Measurements from ENCODE around the gene LIPT2. TPM values are rescaled to one million over a fixed set of nuclear protein-coding genes. Genes with fewer than 3 reads are reported as not detected.

The LIPT2 gene
- polyA plus RNA-seq, 3 donors, result 2.2 to 5.1 (median 4.4) TPM

- Mint-ChIP-seq H3K27ac (no peak overlapping the region), H3K4me1 (peaks cover 61% of the 10 kb centered on the region), H3K27me3 (ENCODE audit: low read depth in 3 of 3) (peaks cover 0 to 1% (median 0%) of the 10 kb centered on the region in 3 donors), H3K9me3 (peaks cover 0 to 4% (median 0%) of the 10 kb centered on the region in 7 donors), H3K4me3 (no peak overlapping the region), H3K36me3 (peaks cover 14 to 36% of the 10 kb centered on the region in 2 donors)
- H2AFZ ChIP-seq (ENCODE audit: insufficient read depth, low read depth, low read length, poor library complexity, severe bottlenecking), result no peak overlapping the region
- WGBS (ENCODE audit: insufficient coverage), result no CpG with 5 or more reads among the region's 1 CpG
- H3K27ac ChIP-seq (ENCODE audit: low read depth in 1 of 2, low read length in 2 of 2), result peak overlapping the region in 1 of 2 donors; percentile 93
- H3K4me1 ChIP-seq (ENCODE audit: control insufficient read depth in 1 of 2, insufficient read depth in 2 of 2, low read length in 2 of 2), result peaks cover 62 to 66% of the 10 kb centered on the region in 2 donors
- peak overlapping the region; percentile 81 to 99 (median 97) for H3K4me3 ChIP-seq (replicated peaks in 1 of 3; ENCODE audit: low read depth in 2 of 3, low read length in 3 of 3)
- peaks cover 84% of the 10 kb centered on the region for H3K79me2 ChIP-seq (ENCODE audit: insufficient read depth, low read length)
- intact Hi-C loops (cut with micrococcal nuclease), result loop anchor here in 1 of 2 donors (5.0 kb wide), 1 partner anchor 33 kb away; the partner anchor contains the start of gene LIPT2
- H4K20me1 ChIP-seq (ENCODE audit: insufficient read depth, low read length), result peaks cover 60% of the 10 kb centered on the region
- no peaks in the 10 kb centered on the region for H3K9me3 ChIP-seq (replicated peaks in 1 of 2; ENCODE audit: control insufficient read depth in 1 of 2, insufficient read depth in 1 of 2, low read length in 2 of 2)
- H3K4me2 ChIP-seq (replicated peaks; ENCODE audit: extremely low read depth, low read length, poor library complexity, severe bottlenecking), result peak overlapping the region; percentile 91
- H3K9ac ChIP-seq (ENCODE audit: insufficient read depth, low read length, poor library complexity, severe bottlenecking), result peak overlapping the region; percentile 33
- DNase-seq, result no peak
- H3K27me3 ChIP-seq (ENCODE audit: control insufficient read depth in 2 of 2, insufficient read depth in 2 of 2, low read length in 2 of 2), result no peaks in the 10 kb centered on the region
- TF ChIP-seq CTCF (IDR thresholded peaks at IDR 0.05), result no peak
- H3K36me3 ChIP-seq (replicated peaks in 1 of 2; ENCODE audit: control insufficient read depth in 1 of 2, insufficient read depth in 2 of 2, low read length in 2 of 2), result peaks cover 30 to 40% of the 10 kb centered on the region in 2 donors
Observed at GRCh38 chr11:74459584-74459983, 33.9 kb downstream of the LIPT2 start.

GRCh38 chr11:74457356-74457755 is 36.2 kb downstream of the LIPT2 start:
- Histone ChIP-seq H3K4me3 (replicated peaks in 1 of 3; ENCODE audit: low read depth in 2 of 3, low read length in 3 of 3) (no peak overlapping the region), H3K79me2 (ENCODE audit: insufficient read depth, low read length) (peaks cover 67% of the 10 kb centered on the region), H3K9me3 (replicated peaks in 1 of 2; ENCODE audit: control insufficient read depth in 1 of 2, insufficient read depth in 1 of 2, low read length in 2 of 2) (no peaks in the 10 kb centered on the region), H3K27ac (ENCODE audit: low read depth in 1 of 2, low read length in 2 of 2) (peak overlapping the region; percentile 8 to 65), H4K20me1 (ENCODE audit: insufficient read depth, low read length) (peaks cover 77% of the 10 kb centered on the region), H3K4me2 (replicated peaks; ENCODE audit: extremely low read depth, low read length, poor library complexity, severe bottlenecking) (no peak overlapping the region), H3K27me3 (ENCODE audit: control insufficient read depth in 2 of 2, insufficient read depth in 2 of 2, low read length in 2 of 2) (no peaks in the 10 kb centered on the region), H3K9ac (ENCODE audit: insufficient read depth, low read length, poor library complexity, severe bottlenecking) (no peak overlapping the region), H3K36me3 (replicated peaks in 1 of 2; ENCODE audit: control insufficient read depth in 1 of 2, insufficient read depth in 2 of 2, low read length in 2 of 2) (peaks cover 30 to 40% of the 10 kb centered on the region in 2 donors), H2AFZ (ENCODE audit: insufficient read depth, low read depth, low read length, poor library complexity, severe bottlenecking) (no peak overlapping the region), H3K4me1 (ENCODE audit: control insufficient read depth in 1 of 2, insufficient read depth in 2 of 2, low read length in 2 of 2) (peaks cover 40 to 43% of the 10 kb centered on the region in 2 donors)
- TF ChIP-seq CTCF (IDR thresholded peaks at IDR 0.05), result no peak
- intact Hi-C loops (cut with micrococcal nuclease), result loop anchor here in 1 of 2 donors (5.0 kb wide), 1 partner anchor 35 kb away; the partner anchor contains the start of gene LIPT2
- DNase-seq, result no peak
- peaks cover 0 to 1% (median 0%) of the 10 kb centered on the region in 3 donors for H3K27me3 Mint-ChIP-seq (ENCODE audit: low read depth in 3 of 3)
- H3K27ac Mint-ChIP-seq, result peak overlapping the region in 6 of 7 donors; percentile 41 to 88 (median 62)
- H3K36me3 Mint-ChIP-seq, result peaks cover 15 to 32% of the 10 kb centered on the region in 2 donors
- H3K9me3 Mint-ChIP-seq, result peaks cover 0 to 4% (median 0%) of the 10 kb centered on the region in 7 donors
- WGBS (ENCODE audit: insufficient coverage), result 100% methylated on average over 2 of the region's 6 CpGs
- H3K4me1 Mint-ChIP-seq, result peaks cover 48% of the 10 kb centered on the region
- H3K4me3 Mint-ChIP-seq, result no peak overlapping the region

Data from CD14-positive monocyte (primary cell).